ENCODE results near the gene ZNF576. TPM values are rescaled to one million over a fixed set of nuclear protein-coding genes. Genes with fewer than 3 reads are reported as not detected.

Gene ZNF576
- total and polyA plus RNA-seq, 2 of the 13 experiments (the other 11 are each of a cell fraction or from before 2014, with no cell fraction given), result 7.2 to 9.6 TPM

- no peak for TF ChIP-seq ZNF687 (CRISPR knock-in tag; IDR thresholded peaks at IDR 0.05)
- TF ChIP-seq ZNF761 (CRISPR knock-in tag; conservative IDR thresholded peaks at IDR 0.05), result no peak
- no peak for TF ChIP-seq TOE1 (CRISPR knock-in tag; IDR thresholded peaks at IDR 0.05)
- TF ChIP-seq TFDP1 (CRISPR knock-in tag; IDR thresholded peaks at IDR 0.05; ENCODE audit: borderline replicate concordance), result no peak
- TF ChIP-seq ZNF766 (CRISPR knock-in tag; IDR thresholded peaks at IDR 0.05; ENCODE audit: borderline replicate concordance), result no peak
Measured at GRCh38 chr19:43554317-43554895, 42.0 kb upstream of the ZNF576 start (continued).

- Histone ChIP-seq H3K4me1 (ENCODE audit: insufficient read depth, low read length) (no peaks in the 10 kb centered on the region), H3K27ac (ENCODE audit: extremely low read length, insufficient read depth, low read length) (no peak overlapping the region), H3K9ac (ENCODE audit: insufficient read depth, low read depth, low read length) (no peak overlapping the region), H4K20me1 (ENCODE audit: insufficient read depth, low read length) (no peaks in the 10 kb centered on the region), H2AFZ (ENCODE audit: low read length) (no peak overlapping the region), H3K9me3 (ENCODE audit: low read length) (no peaks in the 10 kb centered on the region), H3K4me3 (replicated peaks in 1 of 3; ENCODE audit: insufficient read depth in 1 of 3, low read depth in 2 of 3, low read length in 3 of 3) (no peak overlapping the region), H3K79me2 (ENCODE audit: insufficient read depth, low read length) (no peaks in the 10 kb centered on the region), H3K4me2 (ENCODE audit: low read depth, low read length) (no peak overlapping the region), H3K36me3 (replicated peaks in 1 of 2; ENCODE audit: control insufficient read depth in 1 of 2, insufficient read depth in 2 of 2, low read length in 2 of 2) (peaks cover 18 to 48% of the 10 kb centered on the region in 2 experiments), H3K27me3 (ENCODE audit: control insufficient read depth in 1 of 2, insufficient read depth in 2 of 2, low read length in 2 of 2) (no peaks in the 10 kb centered on the region)
- POLR2A ChIA-PET, result interaction anchor here (1.0 to 1.3 kb wide), 2 partner anchors 20 to 96 kb away, joined by 3 read pairs; partner anchors contain the start of genes PINLYP and XRCC1
- CTCF ChIA-PET (ENCODE audit: low intra/inter-chr PET ratio, low total read pairs), result interaction anchor here (1.0 to 1.9 kb wide), 4 partner anchors 39 to 109 kb away, joined by 3 to 14 read pairs (median 8); no protein-coding TSS in a partner anchor
- DNase-seq (ENCODE audit: low spot score) (peak; percentile 62), ATAC-seq (peak; percentile 88), FAIRE-seq (peak; percentile 73)
- no TSS peak for BruUV-seq (replicated peaks)
- 73% methylated on average over 8 of the region's 8 CpGs for WGBS (ENCODE audit: low lambda C conversion rate)
- in situ Hi-C loops (cut with HindIII; ENCODE audit: extremely low pct_ligation_motif_present, low pct_unique_long_range_greater_than_20kb) (loop anchor here (5.0 kb wide), 1 partner anchor 97 kb away; no protein-coding TSS in a partner anchor), intact Hi-C loops (cut with micrococcal nuclease; ENCODE audit: unreplicated experiment) (loop anchor here (1.0 kb wide), 1 partner anchor 97 kb away; no protein-coding TSS in a partner anchor)
- TF ChIP-seq CTCF (CRISPR knock-in tag; IDR thresholded peaks at IDR 0.05), result peak; percentile 84
- TF ChIP-seq YY1 (IDR thresholded peaks at IDR 0.05; ENCODE audit: insufficient read depth, insufficient replicate concordance, low read depth, low read length), result no peak
- no peak for TF ChIP-seq ZFP36L1 (CRISPR knock-in tag; IDR thresholded peaks at IDR 0.05)
- TF ChIP-seq SAP130 (CRISPR knock-in tag; IDR thresholded peaks at IDR 0.05; ENCODE audit: low read depth), result 0 out of 2 replicates have a peak, but pooled peaks have one; percentile 11
- no peak for TF ChIP-seq GATAD1 (CRISPR knock-in tag; IDR thresholded peaks at IDR 0.05)
- no peak for TF ChIP-seq ZNF138 (CRISPR knock-in tag; IDR thresholded peaks at IDR 0.05; ENCODE audit: low read depth)
- no peak for TF ChIP-seq MAFF (IDR thresholded peaks at IDR 0.05; ENCODE audit: low read depth, low read length)
- no peak for TF ChIP-seq NFE2 (CRISPR knock-in tag; IDR thresholded peaks at IDR 0.05)
- no peak for TF ChIP-seq HDAC2 (CRISPR knock-in tag; IDR thresholded peaks at IDR 0.05)
- TF ChIP-seq ZNF564 (CRISPR knock-in tag; IDR thresholded peaks at IDR 0.05), result no peak
- peak; percentile 67 for TF ChIP-seq SMC3 (IDR thresholded peaks at IDR 0.05; ENCODE audit: low read length)
- no peak for TF ChIP-seq BHLHE40 (IDR thresholded peaks at IDR 0.05; ENCODE audit: low read length)
Measured at GRCh38 chr19:43555185-43555770, 41.1 kb upstream of the ZNF576 start.
